A673 (cell line): ENCODE results near the gene HLA-A.

Source experiments
- CTCF ChIP-seq: fragments of 300-800, 200-600 bp; sonication (generic); conservative IDR thresholded peaks from 2 replicates; pipeline ENCODE4 v1.5.1; 2017; ENCODE audit warnings: low read depth, mild to moderate bottlenecking, antibody characterized with exemption, low read length, moderate library complexity, mixed read lengths
- EZH2 ChIP-seq: fragments of 200-600 bp; sonication (generic); IDR thresholded peaks from 2 replicates; pipeline ENCODE4 v1.6.1; 2017; ENCODE audit warnings: borderline replicate concordance, low read depth, mild to moderate bottlenecking, mixed read lengths, antibody characterized with exemption, low read length; ENCODE audit not compliant: poor library complexity, severe bottlenecking

GRCh38 chr6:29905286-29905685 lies 37.0 kb upstream of the HLA-A start:
- TF ChIP-seq CTCF (no peak), EZH2 (no peak)
